GM12878 (cell line): Measurements from ENCODE around the gene TSPYL6. TPM values are rescaled to one million over a fixed set of nuclear protein-coding genes. Genes with fewer than 3 reads are reported as not detected.

Experiments used
- ATAC-seq: fragments of 200-7000 bp; cut with Tn5 transposase; 3 replicates; pipeline ENCODE4 v1.9.1; 2020; ENCODE audit warnings: mild to moderate bottlenecking, moderate library complexity
- BruUV-seq: library from RNA; stranded (reverse); fragments of 400-500 nt; replicated peaks from 2 replicates; lab custom pipeline; 2021; lab: Mats Ljungman, UMichigan
- CTCF ChIA-PET: fragments of 300-600 bp; sonication (Branson Sonifier 250); formaldehyde crosslinking; extraction: SDS; loops from one replicate; lab custom pipeline; 2021; ENCODE audit warnings: inconsistent platforms; lab: Yijun Ruan, JAX
- POLR2A ChIA-PET: fragments of 350-600 bp; formaldehyde crosslinking; extraction: SDS; loops from one replicate; lab custom pipeline; 2021; ENCODE audit warnings: inconsistent platforms; lab: Charles Lee
- RAD21 ChIA-PET: fragments of 300-600 bp; sonication (Branson Sonifier 250); formaldehyde crosslinking; loops from one replicate; lab custom pipeline; 2023; ENCODE audit warnings: antibody characterized with exemption; ENCODE audit not compliant: unreplicated experiment; lab: Charles Lee
- SMC1A ChIA-PET: fragments of 300-600 bp; sonication (Branson Sonifier 250); formaldehyde crosslinking; loops from one replicate; lab custom pipeline; 2023; ENCODE audit not compliant: unreplicated experiment, uncharacterized antibody; lab: Charles Lee
- DNase-seq: peaks from one replicate; pipeline ENCODE4 v3.0.0-alpha.2; 2011; ENCODE audit warnings: low read depth, low spot score
- FAIRE-seq: peaks from 3 replicates; lab custom pipeline; 2011; peaks lifted over from hg19 to GRCh38; lab: Jason Lieb, UNC
- H2AFZ ChIP-seq: 2 replicates; pipeline ENCODE4 v1.6.0; 2011; ENCODE audit warnings: low read depth, low read length, control low read depth; ENCODE audit not compliant: control insufficient read depth
- H3K27ac ChIP-seq: 2 replicates; pipeline ENCODE4 v1.5.1; 2011; ENCODE audit warnings: control low read depth; ENCODE audit not compliant: control insufficient read depth, insufficient read depth
- H3K27me3 ChIP-seq, 2 experiments: replicated peaks in 1 of 2; 2 replicates each; pipeline versions ENCODE4 v1.6.0 to v1.6.1; 2011; ENCODE audit warnings: low read length in 1 of 2; ENCODE audit not compliant: control insufficient read depth in 2 of 2, insufficient read depth in 2 of 2
- H3K36me3 ChIP-seq, 2 experiments: 2 replicates each; pipeline ENCODE4 v1.5.1; 2011; ENCODE audit warnings: low read length in 1 of 2; ENCODE audit not compliant: control insufficient read depth in 2 of 2, insufficient read depth in 2 of 2
- H3K4me1 ChIP-seq: 2 replicates; pipeline ENCODE4 v1.6.1; 2011; ENCODE audit warnings: mild to moderate bottlenecking, low read length, moderate library complexity, mixed read lengths; ENCODE audit not compliant: control insufficient read depth, insufficient read depth
- H3K4me2 ChIP-seq: 2 replicates; pipeline ENCODE4 v1.6.0; 2011; ENCODE audit warnings: control low read depth; ENCODE audit not compliant: control insufficient read depth, insufficient read depth
- H3K4me3 ChIP-seq: fragments of 200-600 bp; sonication (generic); 2 replicates; pipeline ENCODE4 v1.5.1; 2016
- H3K79me2 ChIP-seq: 2 replicates; pipeline ENCODE4 v1.6.0; 2011; ENCODE audit warnings: low read length; ENCODE audit not compliant: control insufficient read depth, insufficient read depth
- H3K9ac ChIP-seq: 2 replicates; pipeline ENCODE4 v1.8.0; 2011; ENCODE audit warnings: low read length, control low read depth, mixed read lengths; ENCODE audit not compliant: control insufficient read depth, insufficient read depth
- H3K9me3 ChIP-seq: replicated peaks from 3 replicates; pipeline ENCODE4 v1.5.1; 2011; ENCODE audit warnings: mild to moderate bottlenecking, low read length; ENCODE audit not compliant: control insufficient read depth, insufficient read depth
- H4K20me1 ChIP-seq: 2 replicates; pipeline ENCODE4 v1.6.0; 2011; ENCODE audit not compliant: control insufficient read depth, insufficient read depth
- ESRRA ChIP-seq: IDR thresholded peaks from 2 replicates; pipeline ENCODE4 v1.6.1; 2012; ENCODE audit warnings: mild to moderate bottlenecking, low read length, improper control_type of control experiment
- HDAC6 ChIP-seq: fragments of 200-600 bp; sonication (generic); IDR thresholded peaks from one replicate; pipeline ENCODE4 v1.8.0; 2017; ENCODE audit warnings: antibody characterized with exemption; ENCODE audit not compliant: unreplicated experiment
- KLF5 ChIP-seq: fragments of 450-650 bp; IDR thresholded peaks from 2 replicates; pipeline ENCODE4 v1.6.1; 2014; ENCODE audit warnings: mild to moderate bottlenecking; ENCODE audit not compliant: partially characterized antibody
- MLLT1 ChIP-seq: fragments of 450-650 bp; IDR thresholded peaks from 2 replicates; pipeline ENCODE4 v1.6.1; 2016; ENCODE audit warnings: mild to moderate bottlenecking
- NBN ChIP-seq: fragments of 450-650 bp; IDR thresholded peaks from 2 replicates; pipeline ENCODE4 v1.6.1; 2016
- POLR2AphosphoS5 ChIP-seq: IDR thresholded peaks from 2 replicates; pipeline ENCODE4 v1.6.1; 2011; ENCODE audit warnings: mild to moderate bottlenecking, low read length, inconsistent platforms
- PRDM15 ChIP-seq: fragments of 450-650 bp; formaldehyde crosslinking; IDR thresholded peaks from 2 replicates; pipeline ENCODE4 v1.4.0; 2020; ENCODE audit warnings: mild to moderate bottlenecking, moderate library complexity
- SUZ12 ChIP-seq: fragments of 200-600 bp; sonication (generic); IDR thresholded peaks from one replicate; pipeline ENCODE4 v1.6.1; 2018; ENCODE audit warnings: antibody characterized with exemption, mild to moderate bottlenecking; ENCODE audit not compliant: unreplicated experiment
- YBX1 ChIP-seq: fragments of 450-650 bp; IDR thresholded peaks from 2 replicates; pipeline ENCODE4 v1.6.1; 2016; ENCODE audit warnings: antibody characterized with exemption
- WGBS: methylation state at CpG from one replicate; pipeline ENCODE4 v1.1.6; 2016; ENCODE audit warnings: low lambda C conversion rate; ENCODE audit not compliant: insufficient replicate concordance, insufficient coverage; ENCODE audit errors: missing lambda C conversion rate; 5-methylcytosine and 5-hydroxymethylcytosine counted together
- in situ Hi-C: fragments of 300-500 bp; cut with MboI; formaldehyde crosslinking; loops from 9 replicates; pipeline ENCODE4 v1.14.3; 2018; ENCODE audit warnings: mixed read lengths
- intact Hi-C: fragments of 100-400 bp; cut with micrococcal nuclease; formaldehyde crosslinking; loops from one replicate; pipeline ENCODE4 v1.14.2; 2022; ENCODE audit not compliant: unreplicated experiment
- polyA plus RNA-seq, 11 experiments: library from polyadenylated mRNA; depleted of rRNA in 4 of 11; unstranded in 6 of 11; stranded (reverse) in 5 of 11; fragments of >200 nt; fragmentation: Nextera tagmentation in 4 of 11; fragmentation: Illumina TruSeq in 1 of 11; extraction: Ambion mirVana in 4 of 11; extraction: Trizol in 1 of 11; gene quantifications; 1 replicate in 1 of 11; 2 replicates in 10 of 11; pipeline versions ENCODE4 v1.2.1 to v1.2.3, GENCODE V29; 2011 to 2016; ENCODE audit warnings: inconsistent platforms in 2 of 11, missing spikeins in 2 of 11, low read depth in 1 of 11
- total RNA-seq, 4 experiments: library from RNA; depleted of rRNA in 3 of 4; stranded (reverse); fragments of >200 nt in 3 of 4; fragmentation: Illumina TruSeq in 1 of 4; extraction: Trizol in 1 of 4; gene quantifications; 2 replicates each; pipeline versions ENCODE4 v1.2.1 to v1.2.3, GENCODE V29; 2013 to 2021

Gene TSPYL6
- total and polyA plus RNA-seq, 10 of the 15 experiments (the other 5 are each of a cell fraction or from before 2014, with no cell fraction given): not detected

GRCh38 chr2:54209379-54209778, 46.6 kb downstream of the TSPYL6 start:
- RAD21 ChIA-PET: no interaction called here
- POLR2A ChIA-PET: interaction anchor here (0.6 kb wide), 1 partner anchor 147 kb away, joined by 3 read pairs; no protein-coding TSS in a partner anchor
- CTCF ChIA-PET: interaction anchor here (1.2 to 2.5 kb wide), 2 partner anchors 11 to 293 kb away, joined by 4 to 14 read pairs; no protein-coding TSS in a partner anchor
- DNase-seq (no peak), ATAC-seq (no peak), FAIRE-seq (no peak)
- no peak for TF ChIP-seq PRDM15 (CRISPR knock-in tag)
- no peak for TF ChIP-seq KLF5
- no peak for TF ChIP-seq SUZ12
- no peak for TF ChIP-seq YBX1
- no peak for TF ChIP-seq NBN
- no peak for TF ChIP-seq HDAC6
- TF ChIP-seq POLR2AphosphoS5: no peak
- TF ChIP-seq MLLT1: no peak
- TF ChIP-seq ESRRA: no peak
- H3K4me3 ChIP-seq: no peak overlapping the region
- H2AFZ ChIP-seq: no peak overlapping the region
- no peaks in the 10 kb centered on the region for H3K27me3 ChIP-seq
- no peaks in the 10 kb centered on the region for H4K20me1 ChIP-seq
- no peaks in the 10 kb centered on the region for H3K36me3 ChIP-seq
- no peak overlapping the region for H3K4me2 ChIP-seq
- H3K79me2 ChIP-seq: no peaks in the 10 kb centered on the region
- 44% methylated on average over 3 of the region's 3 CpGs for WGBS
- no peak overlapping the region for H3K27ac ChIP-seq
- in situ Hi-C loops (no loop called here), intact Hi-C loops (loop anchor here (5.0 kb wide), 1 partner anchor 493 kb away; no protein-coding TSS in a partner anchor)
- H3K4me1 ChIP-seq: no peaks in the 10 kb centered on the region
- H3K9me3 ChIP-seq: no peaks in the 10 kb centered on the region; the same call in 2 of the 3 replicates
- SMC1A ChIA-PET: no interaction called here
- no peak overlapping the region for H3K9ac ChIP-seq
- no TSS peak for BruUV-seq
